CD4-positive, alpha-beta T cell (primary cell): Measurements from ENCODE around the gene CPN2. TPM values are rescaled to one million over a fixed set of nuclear protein-coding genes. Genes with fewer than 3 reads are reported as not detected.

ENCODE experiments used
- ATAC-seq: fragments of 200-7000 bp; cut with Tn5 transposase; one replicate; pipeline ENCODE4 v1.10.0; 2022; ENCODE audit warnings: mild to moderate bottlenecking; ENCODE audit not compliant: poor library complexity
- CTCF ChIA-PET: fragments of 350-600 bp; sonication (Branson Sonifier 250); formaldehyde crosslinking; loops from one replicate; lab custom pipeline; 2021; ENCODE audit warnings: antibody characterized with exemption, inconsistent platforms; lab: Charles Lee
- POLR2A ChIA-PET: fragments of 350-600 bp; sonication (Branson Sonifier 250); formaldehyde crosslinking; loops from one replicate; lab custom pipeline; 2021; ENCODE audit warnings: antibody characterized with exemption, inconsistent platforms; lab: Charles Lee
- DNase-seq, 14 experiments: peaks; one replicate each; pipeline ENCODE4 v3.0.0-alpha.2; 2013 to 2020; ENCODE audit warnings: mixed read lengths in 2 of 14
- H3K27ac ChIP-seq, 2 donors: one replicate each; pipeline versions ENCODE4 v1.5.1 to v1.7.0; 2013; ENCODE audit warnings: low read length in 2 of 2, low read depth in 1 of 2, mild to moderate bottlenecking in 1 of 2
- H3K27me3 ChIP-seq, 2 experiments: 1 replicate in 1 of 2; 2 replicates in 1 of 2; pipeline versions ENCODE4 v1.6.1 to v1.7.0; 2013; ENCODE audit warnings: low read length in 2 of 2, control low read depth in 1 of 2, mild to moderate bottlenecking in 1 of 2, moderate library complexity in 1 of 2; ENCODE audit not compliant: insufficient read depth in 2 of 2, control insufficient read depth in 1 of 2
- H3K36me3 ChIP-seq: one replicate; pipeline ENCODE4 v1.6.1; 2013; ENCODE audit warnings: low read length, control low read depth; ENCODE audit not compliant: insufficient read depth
- H3K4me1 ChIP-seq: one replicate; pipeline ENCODE4 v1.6.1; 2013; ENCODE audit warnings: low read length, control low read depth; ENCODE audit not compliant: insufficient read depth
- H3K4me3 ChIP-seq: one replicate; pipeline ENCODE4 v1.5.1; 2013; ENCODE audit warnings: mild to moderate bottlenecking, low read length, moderate library complexity
- H3K9me3 ChIP-seq, 2 experiments: 1 replicate in 1 of 2; 2 replicates in 1 of 2; pipeline versions ENCODE4 v1.6.1 to v1.7.0; 2013; ENCODE audit warnings: low read length in 2 of 2, mild to moderate bottlenecking in 2 of 2, control low read depth in 1 of 2, moderate library complexity in 1 of 2; ENCODE audit not compliant: control insufficient read depth in 1 of 2, insufficient read depth in 1 of 2
- H3K27ac Mint-ChIP-seq: one replicate; pipeline ENCODE4 v1.8.0; 2020; ENCODE audit warnings: mixed read lengths
- H3K27me3 Mint-ChIP-seq: one replicate; pipeline ENCODE4 v1.8.0; 2021; ENCODE audit warnings: mixed read lengths
- H3K36me3 Mint-ChIP-seq: one replicate; pipeline ENCODE4 v1.8.0; 2021; ENCODE audit warnings: low read depth, mixed read lengths
- H3K4me1 Mint-ChIP-seq: one replicate; pipeline ENCODE4 v1.8.0; 2021; ENCODE audit warnings: low read depth, mixed read lengths
- H3K4me3 Mint-ChIP-seq: one replicate; pipeline ENCODE4 v1.8.0; 2020; ENCODE audit warnings: mild to moderate bottlenecking, mixed read lengths
- H3K9me3 Mint-ChIP-seq: one replicate; pipeline ENCODE4 v1.8.0; 2020; ENCODE audit warnings: mixed read lengths
- intact Hi-C, 2 experiments: fragments of 100-400 bp; cut with DNase I in 1 of 2; cut with micrococcal nuclease in 1 of 2; formaldehyde crosslinking; loops; one replicate each; pipeline versions ENCODE4 v1.15.1 to v1.9.0; 2023 to 2025; cut with DNase I, micrococcal nuclease
- total RNA-seq, 174 experiments: library from RNA in 2 of 174; stranded (reverse) in 2 of 174; gene quantifications; one replicate each; pipeline ENCODE4 v1.2.3 and lab custom pipeline; 2021 to 2026
- TF ChIP-seq, protein P1 (sequence below): fragments of 200-600 bp; IDR thresholded peaks from one replicate; pipeline ENCODE4 v1.8.0; 2022; ENCODE audit warnings: antibody characterized with exemption, mild to moderate bottlenecking

Gene CPN2
- total RNA-seq, 2 experiments from 2014 or later, result not detected

- no peak overlapping the region for H3K4me3 Mint-ChIP-seq
- no peaks in the 10 kb centered on the region for H3K4me1 Mint-ChIP-seq
- ChIA-PET CTCF (no interaction called here), POLR2A (no interaction called here)
- no peaks in the 10 kb centered on the region for H3K36me3 ChIP-seq
- no peak overlapping the region for H3K27ac Mint-ChIP-seq
- no peaks in the 10 kb centered on the region for H3K27me3 ChIP-seq
- TF ChIP-seq, protein P1, sequence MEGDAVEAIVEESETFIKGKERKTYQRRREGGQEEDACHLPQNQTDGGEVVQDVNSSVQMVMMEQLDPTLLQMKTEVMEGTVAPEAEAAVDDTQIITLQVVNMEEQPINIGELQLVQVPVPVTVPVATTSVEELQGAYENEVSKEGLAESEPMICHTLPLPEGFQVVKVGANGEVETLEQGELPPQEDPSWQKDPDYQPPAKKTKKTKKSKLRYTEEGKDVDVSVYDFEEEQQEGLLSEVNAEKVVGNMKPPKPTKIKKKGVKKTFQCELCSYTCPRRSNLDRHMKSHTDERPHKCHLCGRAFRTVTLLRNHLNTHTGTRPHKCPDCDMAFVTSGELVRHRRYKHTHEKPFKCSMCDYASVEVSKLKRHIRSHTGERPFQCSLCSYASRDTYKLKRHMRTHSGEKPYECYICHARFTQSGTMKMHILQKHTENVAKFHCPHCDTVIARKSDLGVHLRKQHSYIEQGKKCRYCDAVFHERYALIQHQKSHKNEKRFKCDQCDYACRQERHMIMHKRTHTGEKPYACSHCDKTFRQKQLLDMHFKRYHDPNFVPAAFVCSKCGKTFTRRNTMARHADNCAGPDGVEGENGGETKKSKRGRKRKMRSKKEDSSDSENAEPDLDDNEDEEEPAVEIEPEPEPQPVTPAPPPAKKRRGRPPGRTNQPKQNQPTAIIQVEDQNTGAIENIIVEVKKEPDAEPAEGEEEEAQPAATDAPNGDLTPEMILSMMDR, result no peak
- DNase-seq (no peak), ATAC-seq (no peak)
- intact Hi-C loops, result no loop called here
- no peak overlapping the region for H3K4me3 ChIP-seq
- no peak overlapping the region for H3K27ac ChIP-seq
- no peaks in the 10 kb centered on the region for H3K36me3 Mint-ChIP-seq
- no peaks in the 10 kb centered on the region for H3K27me3 Mint-ChIP-seq
- H3K4me1 ChIP-seq, result no peaks in the 10 kb centered on the region
- H3K9me3 ChIP-seq, result no peaks in the 10 kb centered on the region
- H3K9me3 Mint-ChIP-seq, result no peaks in the 10 kb centered on the region
Measured at GRCh38 chr3:194357681-194358080, 6.6 kb upstream of the CPN2 start.

GRCh38 chr3:194355379-194355778 lies 4.3 kb upstream of the CPN2 start:
- Mint-ChIP-seq H3K4me1 (no peaks in the 10 kb centered on the region), H3K27me3 (no peaks in the 10 kb centered on the region), H3K36me3 (no peaks in the 10 kb centered on the region), H3K4me3 (no peak overlapping the region), H3K27ac (no peak overlapping the region), H3K9me3 (no peaks in the 10 kb centered on the region)
- DNase-seq (no peak), ATAC-seq (no peak)
- ChIA-PET CTCF (interaction anchor here (2.1 kb wide), 1 partner anchor 11 kb away, joined by 6 read pairs; no protein-coding TSS in a partner anchor), POLR2A (interaction anchor here (0.8 kb wide), 1 partner anchor 42 kb away, joined by 3 read pairs; no protein-coding TSS in a partner anchor)
- Histone ChIP-seq H3K27me3 (no peaks in the 10 kb centered on the region), H3K4me3 (no peak overlapping the region), H3K27ac (no peak overlapping the region), H3K4me1 (no peaks in the 10 kb centered on the region), H3K36me3 (no peaks in the 10 kb centered on the region), H3K9me3 (no peaks in the 10 kb centered on the region)
- intact Hi-C loops, result no loop called here
- TF ChIP-seq, protein P1, result no peak

- TF ChIP-seq, protein P1, result no peak
- intact Hi-C loops, result no loop called here
- Mint-ChIP-seq H3K27ac (no peak overlapping the region), H3K27me3 (no peaks in the 10 kb centered on the region), H3K4me1 (no peaks in the 10 kb centered on the region), H3K36me3 (no peaks in the 10 kb centered on the region), H3K9me3 (no peaks in the 10 kb centered on the region), H3K4me3 (no peak overlapping the region)
- Histone ChIP-seq H3K36me3 (no peaks in the 10 kb centered on the region), H3K27me3 (no peaks in the 10 kb centered on the region), H3K4me3 (no peak overlapping the region), H3K9me3 (no peaks in the 10 kb centered on the region), H3K4me1 (no peaks in the 10 kb centered on the region), H3K27ac (no peak overlapping the region)
- no peak for DNase-seq
- POLR2A ChIA-PET, result no interaction called here
- ATAC-seq, result no peak
- CTCF ChIA-PET, result interaction anchor here (2.1 kb wide), 1 partner anchor 10 kb away, joined by 6 read pairs; no protein-coding TSS in a partner anchor
Measured at GRCh38 chr3:194354315-194354714, 3.2 kb upstream of the CPN2 start.
